MM.1S (cell line): ENCODE measurements around the gene MED13.
A peak's percentile ranks its signal among the peaks of the same experiment; 100 is the strongest.

Experiments
- DNase-seq: peaks from one replicate; pipeline ENCODE4 v3.0.0-alpha.2; 2015
- H2AFZ ChIP-seq: fragments of 300-600 bp; sonication (generic); 2 replicates; pipeline ENCODE4 v1.6.0; 2016; ENCODE audit warnings: antibody characterized with exemption, low read length
- H3F3A ChIP-seq: fragments of 300-600 bp; sonication (generic); 2 replicates; pipeline ENCODE4 v1.6.1; 2016; ENCODE audit warnings: mild to moderate bottlenecking, antibody characterized with exemption, low read length, moderate library complexity, mixed read lengths; ENCODE audit not compliant: insufficient read depth
- H3K27ac ChIP-seq: fragments of 300-600 bp; sonication (generic); 2 replicates; pipeline ENCODE4 v1.5.1; 2016; ENCODE audit warnings: mild to moderate bottlenecking, low read length
- H3K27me3 ChIP-seq: fragments of 300-600 bp; sonication (generic); replicated peaks from 2 replicates; pipeline ENCODE4 v1.6.0; 2016; ENCODE audit warnings: low read length; ENCODE audit not compliant: insufficient read depth
- H3K36me3 ChIP-seq: fragments of 300-600 bp; sonication (generic); replicated peaks from 2 replicates; pipeline ENCODE4 v1.6.1; 2016; ENCODE audit warnings: mild to moderate bottlenecking, low read length, mixed read lengths; ENCODE audit not compliant: insufficient read depth
- H3K4me1 ChIP-seq: fragments of 300-600 bp; sonication (generic); 2 replicates; pipeline ENCODE4 v1.6.1; 2016; ENCODE audit warnings: low read length, mixed read lengths
- H3K4me2 ChIP-seq: fragments of 300-600 bp; sonication (generic); 2 replicates; pipeline ENCODE4 v1.6.0; 2016; ENCODE audit warnings: low read depth, low read length
- H3K4me3 ChIP-seq: fragments of 300-600 bp; sonication (generic); 2 replicates; pipeline ENCODE4 v1.5.1; 2016; ENCODE audit warnings: low read length, mixed read lengths
- H3K79me2 ChIP-seq: fragments of 300-600 bp; sonication (generic); 2 replicates; pipeline ENCODE4 v1.6.1; 2016; ENCODE audit warnings: mixed run types, low read length, mixed read lengths
- H3K9ac ChIP-seq: fragments of 300-600 bp; sonication (generic); 2 replicates; pipeline ENCODE4 v1.6.1; 2016; ENCODE audit warnings: low read length, mixed read lengths
- H3K9me2 ChIP-seq: fragments of 300-600 bp; sonication (generic); replicated peaks from 2 replicates; pipeline ENCODE4 v1.6.1; 2016; ENCODE audit warnings: mild to moderate bottlenecking, low read length, mixed read lengths; ENCODE audit not compliant: insufficient read depth
- H3K9me3 ChIP-seq: fragments of 300-600 bp; sonication (generic); replicated peaks from 2 replicates; pipeline ENCODE4 v1.6.1; 2016; ENCODE audit warnings: mild to moderate bottlenecking, low read length, mixed read lengths; ENCODE audit not compliant: insufficient read depth
- H4K20me1 ChIP-seq: fragments of 300-600 bp; sonication (generic); 2 replicates; pipeline ENCODE4 v1.6.1; 2016; ENCODE audit warnings: mild to moderate bottlenecking, low read length, moderate library complexity, mixed read lengths; ENCODE audit not compliant: insufficient read depth
- CTCF ChIP-seq: fragments of 300-600 bp; sonication (generic); IDR thresholded peaks from 2 replicates; pipeline ENCODE4 v1.5.1; 2016; ENCODE audit warnings: antibody characterized with exemption, low read length, mixed read lengths
- EZH2 ChIP-seq: fragments of 300-600 bp; sonication (generic); optimal IDR thresholded peaks from 2 replicates; pipeline ENCODE3; 2017; ENCODE audit warnings: low read depth, mild to moderate bottlenecking, antibody characterized with exemption, low read length, mixed read lengths
- EZH2phosphoT487 ChIP-seq: fragments of 300-600 bp; sonication (generic); IDR thresholded peaks from 2 replicates; pipeline ENCODE4 v1.6.1; 2018; ENCODE audit warnings: antibody characterized with exemption, low read length

MED13 gene

GRCh38 chr17:62101090-62101489, 36.0 kb upstream of the MED13 start:
- Histone ChIP-seq H3K27me3 (no peaks in the 10 kb centered on the region), H3K79me2 (no peaks in the 10 kb centered on the region), H3F3A (peaks cover 17% of the 10 kb centered on the region), H3K9me3 (no peaks in the 10 kb centered on the region), H3K4me1 (peaks cover 18% of the 10 kb centered on the region), H3K36me3 (no peaks in the 10 kb centered on the region), H3K4me3 (no peak overlapping the region), H3K9ac (no peak overlapping the region), H3K4me2 (no peak overlapping the region), H3K27ac (no peak overlapping the region), H2AFZ (no peak overlapping the region), H3K9me2 (no peaks in the 10 kb centered on the region), H4K20me1 (no peaks in the 10 kb centered on the region)
- TF ChIP-seq EZH2 (no peak), EZH2phosphoT487 (no peak), CTCF (no peak)
- no peak for DNase-seq

GRCh38 chr17:62100055-62100454, 35.0 kb upstream of the MED13 start:
- H2AFZ ChIP-seq: no peak overlapping the region
- H3K27me3 ChIP-seq: no peaks in the 10 kb centered on the region
- DNase-seq: no peak
- H3K4me1 ChIP-seq: peaks cover 18% of the 10 kb centered on the region
- TF ChIP-seq EZH2 (no peak), EZH2phosphoT487 (no peak)
- H3K79me2 ChIP-seq: no peaks in the 10 kb centered on the region
- H3K27ac ChIP-seq: no peak overlapping the region
- H3K4me3 ChIP-seq: no peak overlapping the region
- H3K9me3 ChIP-seq: no peaks in the 10 kb centered on the region
- no peaks in the 10 kb centered on the region for H4K20me1 ChIP-seq
- peaks cover 17% of the 10 kb centered on the region for H3F3A ChIP-seq
- H3K9me2 ChIP-seq: no peaks in the 10 kb centered on the region
- no peaks in the 10 kb centered on the region for H3K36me3 ChIP-seq
- H3K4me2 ChIP-seq: no peak overlapping the region
- no peak overlapping the region for H3K9ac ChIP-seq

- H3K4me1 ChIP-seq: peaks cover 18% of the 10 kb centered on the region
- H3K79me2 ChIP-seq: no peaks in the 10 kb centered on the region
- peaks cover 17% of the 10 kb centered on the region for H3F3A ChIP-seq
- H3K4me2 ChIP-seq: no peak overlapping the region
- no peak overlapping the region for H3K9ac ChIP-seq
- H3K4me3 ChIP-seq: no peak overlapping the region
- H3K9me3 ChIP-seq: no peaks in the 10 kb centered on the region
- H3K9me2 ChIP-seq: no peaks in the 10 kb centered on the region
- H4K20me1 ChIP-seq: no peaks in the 10 kb centered on the region
- no peaks in the 10 kb centered on the region for H3K27me3 ChIP-seq
- no peaks in the 10 kb centered on the region for H3K36me3 ChIP-seq
- no peak overlapping the region for H2AFZ ChIP-seq
- no peak for TF ChIP-seq EZH2phosphoT487
- TF ChIP-seq CTCF: no peak
- TF ChIP-seq EZH2: no peak
- H3K27ac ChIP-seq: no peak overlapping the region
- DNase-seq: no peak
Measured at GRCh38 chr17:62099532-62099931, 34.5 kb upstream of the MED13 start.

GRCh38 chr17:62098623-62099231, 33.6 kb upstream of the MED13 start:
- 0 out of 2 replicates have a peak overlapping the region, but pooled peaks have one; percentile 26 for H2AFZ ChIP-seq

More at GRCh38 chr17:62098623-62099231, 33.6 kb upstream of the MED13 start:
- H3K4me1 ChIP-seq: peaks cover 18% of the 10 kb centered on the region
- no peaks in the 10 kb centered on the region for H3K27me3 ChIP-seq
- no peaks in the 10 kb centered on the region for H3K79me2 ChIP-seq
- no peak for TF ChIP-seq EZH2
- TF ChIP-seq EZH2phosphoT487: no peak
- no peak for TF ChIP-seq CTCF
- peak overlapping the region; percentile 42 for H3K4me2 ChIP-seq
- no peaks in the 10 kb centered on the region for H3K9me3 ChIP-seq
- peaks cover 17% of the 10 kb centered on the region for H3F3A ChIP-seq
- H3K4me3 ChIP-seq: 0 out of 2 replicates have a peak overlapping the region, but pooled peaks have one; percentile 10
- H3K9ac ChIP-seq: no peak overlapping the region
- H3K27ac ChIP-seq: peak overlapping the region; percentile 58; the same call in 1 of the 2 replicates
- H4K20me1 ChIP-seq: no peaks in the 10 kb centered on the region
- peak; percentile 80 for DNase-seq
- no peaks in the 10 kb centered on the region for H3K9me2 ChIP-seq
- H3K36me3 ChIP-seq: no peaks in the 10 kb centered on the region
